GM21381 (cell line): Measurements from ENCODE around the gene CYP2S1.
"Not testable (repeated sequence)": the region's sequence is repeated elsewhere in the genome, so short reads cannot be mapped to it uniquely, and the experiment has no call there.

Experiments
- ATAC-seq: cut with Tn5 transposase; IDR thresholded peaks from one replicate; pipeline ENCODE4 v1.9.1; 2021; ENCODE audit warnings: mild to moderate bottlenecking, moderate library complexity; ENCODE audit not compliant: unreplicated experiment

CYP2S1 gene

GRCh38 chr19:41225238-41226052 lies 32.4 kb downstream of the CYP2S1 start:
- no peak for ATAC-seq

GRCh38 chr19:41226053-41226873 lies 33.2 kb downstream of the CYP2S1 start:
- ATAC-seq, result no peak

- no peak for ATAC-seq
Observed at GRCh38 chr19:41226874-41227390, 33.9 kb downstream of the CYP2S1 start.

GRCh38 chr19:41228486-41228885 lies 35.5 kb downstream of the CYP2S1 start:
- ATAC-seq, result no peak

GRCh38 chr19:41229338-41229737 lies 36.3 kb downstream of the CYP2S1 start:
- ATAC-seq, result not testable (repeated sequence)

GRCh38 chr19:41230067-41230857 lies 37.2 kb downstream of the CYP2S1 start:
- no peak for ATAC-seq

GRCh38 chr19:41232686-41233085 lies 39.7 kb downstream of the CYP2S1 start:
- ATAC-seq, result no peak

GRCh38 chr19:41233748-41234240 lies 40.8 kb downstream of the CYP2S1 start:
- no peak for ATAC-seq

- no peak for ATAC-seq
Observed at GRCh38 chr19:41234512-41235168, 41.6 kb downstream of the CYP2S1 start.

- ATAC-seq, result no peak
Observed at GRCh38 chr19:41235480-41235879, 42.5 kb downstream of the CYP2S1 start.

- ATAC-seq, result no peak
Observed at GRCh38 chr19:41238244-41238643, 45.2 kb downstream of the CYP2S1 start.

GRCh38 chr19:41239363-41239762 lies 46.3 kb downstream of the CYP2S1 start:
- no peak for ATAC-seq

- ATAC-seq, result no peak
Observed at GRCh38 chr19:41239961-41240574, 47.0 kb downstream of the CYP2S1 start.

GRCh38 chr19:41241859-41242258 lies 48.8 kb downstream of the CYP2S1 start:
- ATAC-seq, result no peak

GRCh38 chr19:41244117-41244516 lies 51.1 kb downstream of the CYP2S1 start:
- ATAC-seq, result no peak

GRCh38 chr19:41245843-41246242 lies 52.8 kb downstream of the CYP2S1 start:
- ATAC-seq, result no peak

GRCh38 chr19:41248895-41249294 lies 55.9 kb downstream of the CYP2S1 start:
- ATAC-seq, result no peak

GRCh38 chr19:41249707-41250423 lies 56.8 kb downstream of the CYP2S1 start:
- ATAC-seq, result no peak

- no peak for ATAC-seq
Observed at GRCh38 chr19:41253660-41254059, 60.6 kb downstream of the CYP2S1 start.
